ENCODE data around the gene TGFB1. TPM values are rescaled to one million over a fixed set of nuclear protein-coding genes. Genes with fewer than 3 reads are reported as not detected.
A peak's percentile ranks its signal among the peaks of the same experiment; 100 is the strongest.

Gene TGFB1
- polyA plus RNA-seq, 1 of the 3 experiments (the other 2 are of a cell fraction), result 25.5 TPM

GRCh38 chr19:41332468-41332867, 21.3 kb downstream of the TGFB1 start:
- H3K4me2 ChIP-seq, result no peak overlapping the region
- no peaks in the 10 kb centered on the region for H3K9me3 ChIP-seq
- TF ChIP-seq MAX (IDR thresholded peaks at IDR 0.05; ENCODE audit: low read depth) (no peak), RXRA (IDR thresholded peaks at IDR 0.05; ENCODE audit: borderline replicate concordance, low read depth) (no peak)
- no peak overlapping the region for H3K4me3 ChIP-seq (ENCODE audit: low read depth in 2 of 2, low read length in 1 of 2)
- 81% methylated on average over 5 of the region's 5 CpGs for WGBS (ENCODE audit: low lambda C conversion rate)
- no peaks in the 10 kb centered on the region for H3K9me2 ChIP-seq
- no peak overlapping the region for H3K27ac ChIP-seq (ENCODE audit: low read depth in 2 of 2, low read length in 1 of 2)
- no peak overlapping the region for H3K9ac ChIP-seq
- H2AFZ ChIP-seq (ENCODE audit: low read depth), result no peak overlapping the region
- H4K20me1 ChIP-seq (ENCODE audit: insufficient read depth), result peaks cover 42% of the 10 kb centered on the region
- H3K27me3 ChIP-seq (ENCODE audit: insufficient read depth), result no peaks in the 10 kb centered on the region
- H3F3A ChIP-seq (replicated peaks; ENCODE audit: insufficient read depth), result peaks cover 53% of the 10 kb centered on the region
- H3K4me1 ChIP-seq (ENCODE audit: control insufficient read depth in 1 of 2, insufficient read depth in 2 of 2, low read depth in 1 of 2, low read length in 1 of 2), result peaks cover 0 to 5% of the 10 kb centered on the region in 2 experiments; a peak in 2 of 4 replicates
- ChIA-PET POLR2A (no interaction called here), CTCF (interaction anchor here (2.3 kb wide), 1 partner anchor 24 kb away, joined by 8 read pairs; no protein-coding TSS in a partner anchor)
- no peak for DNase-seq
- peaks cover 6 to 66% of the 10 kb centered on the region in 2 experiments for H3K36me3 ChIP-seq (replicated peaks in 1 of 2; ENCODE audit: control insufficient read depth in 1 of 2, insufficient read depth in 2 of 2, low read length in 1 of 2)
- H3K79me2 ChIP-seq (ENCODE audit: insufficient read depth), result peaks cover 78% of the 10 kb centered on the region

DNA sequence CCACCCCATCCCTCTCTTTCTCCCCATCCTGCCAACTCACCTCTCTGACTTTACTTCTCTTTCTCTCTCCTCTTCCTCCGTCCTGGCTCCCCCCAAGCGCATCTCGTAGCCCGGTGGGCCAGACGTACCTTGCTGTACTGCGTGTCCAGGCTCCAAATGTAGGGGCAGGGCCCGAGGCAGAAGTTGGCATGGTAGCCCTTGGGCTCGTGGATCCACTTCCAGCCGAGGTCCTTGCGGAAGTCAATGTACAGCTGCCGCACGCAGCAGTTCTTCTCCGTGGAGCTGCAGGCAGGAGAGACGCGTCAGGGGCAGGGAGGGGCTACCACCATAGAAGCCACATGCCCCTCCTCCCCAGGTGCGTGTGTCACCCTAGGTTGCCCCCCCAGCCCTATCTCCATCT, 21.7 kb downstream of the TGFB1 start:
- Histone ChIP-seq H3K9me2 (no peaks in the 10 kb centered on the region), H4K20me1 (ENCODE audit: insufficient read depth) (peaks cover 37% of the 10 kb centered on the region), H3K79me2 (ENCODE audit: insufficient read depth) (peaks cover 78% of the 10 kb centered on the region), H3K27ac (ENCODE audit: low read depth in 2 of 2, low read length in 1 of 2) (peak overlapping the region in 1 of 2 experiments; percentile 11; a peak in 1 of 4 replicates), H3K4me1 (ENCODE audit: control insufficient read depth in 1 of 2, insufficient read depth in 2 of 2, low read depth in 1 of 2, low read length in 1 of 2) (peaks cover 0 to 10% of the 10 kb centered on the region in 2 experiments; a peak in 2 of 4 replicates), H3K4me3 (ENCODE audit: low read depth in 2 of 2, low read length in 1 of 2) (no peak overlapping the region), H3K4me2 (no peak overlapping the region), H3K36me3 (replicated peaks in 1 of 2; ENCODE audit: control insufficient read depth in 1 of 2, insufficient read depth in 2 of 2, low read length in 1 of 2) (peaks cover 6 to 61% of the 10 kb centered on the region in 2 experiments), H2AFZ (ENCODE audit: low read depth) (no peak overlapping the region), H3F3A (replicated peaks; ENCODE audit: insufficient read depth) (peaks cover 54% of the 10 kb centered on the region), H3K27me3 (ENCODE audit: insufficient read depth) (no peaks in the 10 kb centered on the region), H3K9me3 (no peaks in the 10 kb centered on the region), H3K9ac (no peak overlapping the region)
- no peak for DNase-seq
- ChIA-PET CTCF (interaction anchor here (0.9 to 2.3 kb wide), 2 partner anchors 21 to 24 kb away, joined by 3 to 8 read pairs; no protein-coding TSS in a partner anchor), POLR2A (no interaction called here)
- no peak for TF ChIP-seq USF1 (IDR thresholded peaks at IDR 0.05; ENCODE audit: borderline replicate concordance, low read depth)
- 92% methylated on average over 16 of the region's 16 CpGs for WGBS (ENCODE audit: low lambda C conversion rate)

GRCh38 chr19:41330946-41331678, 22.6 kb downstream of the TGFB1 start:
- H3K9me3 ChIP-seq, result no peaks in the 10 kb centered on the region
- H2AFZ ChIP-seq (ENCODE audit: low read depth), result no peak overlapping the region
- H3F3A ChIP-seq (replicated peaks; ENCODE audit: insufficient read depth), result peaks cover 59% of the 10 kb centered on the region
- ChIA-PET POLR2A (no interaction called here), CTCF (interaction anchor here (0.9 to 2.3 kb wide), 2 partner anchors 22 to 23 kb away, joined by 3 to 8 read pairs; no protein-coding TSS in a partner anchor)
- no peaks in the 10 kb centered on the region for H3K9me2 ChIP-seq
- 78% methylated on average over 40 of the region's 47 CpGs for WGBS (ENCODE audit: low lambda C conversion rate)
- H3K4me2 ChIP-seq, result no peak overlapping the region
- H3K36me3 ChIP-seq (replicated peaks in 1 of 2; ENCODE audit: control insufficient read depth in 1 of 2, insufficient read depth in 2 of 2, low read length in 1 of 2), result peaks cover 6 to 53% of the 10 kb centered on the region in 2 experiments
- H3K4me1 ChIP-seq (ENCODE audit: control insufficient read depth in 1 of 2, insufficient read depth in 2 of 2, low read depth in 1 of 2, low read length in 1 of 2), result peaks cover 4 to 19% of the 10 kb centered on the region in 2 experiments; a peak in 3 of 4 replicates
- peak; percentile 71 for DNase-seq
- no peak overlapping the region for H3K9ac ChIP-seq
- H4K20me1 ChIP-seq (ENCODE audit: insufficient read depth), result peaks cover 28% of the 10 kb centered on the region
- no peaks in the 10 kb centered on the region for H3K27me3 ChIP-seq (ENCODE audit: insufficient read depth)
- H3K4me3 ChIP-seq (ENCODE audit: low read depth in 2 of 2, low read length in 1 of 2), result no peak overlapping the region
- H3K27ac ChIP-seq (ENCODE audit: low read depth in 2 of 2, low read length in 1 of 2), result no peak overlapping the region
- peaks cover 77% of the 10 kb centered on the region for H3K79me2 ChIP-seq (ENCODE audit: insufficient read depth)
- TF ChIP-seq RFX5 (IDR thresholded peaks at IDR 0.05; ENCODE audit: low read length) (no peak), USF2 (IDR thresholded peaks at IDR 0.05; ENCODE audit: borderline replicate concordance, low read depth, low read length) (no peak), EZH2phosphoT487 (IDR thresholded peaks at IDR 0.05; ENCODE audit: borderline replicate concordance, low read depth) (no peak), FOXJ3 (CRISPR knock-in tag; IDR thresholded peaks at IDR 0.05) (no peak), RCOR1 (IDR thresholded peaks at IDR 0.05; ENCODE audit: low read length) (no peak), EP300 (IDR thresholded peaks at IDR 0.05; ENCODE audit: borderline replicate concordance in 1 of 2, low read depth in 1 of 2, low read length in 1 of 2) (no peak), TCF12 (IDR thresholded peaks at IDR 0.05) (no peak), RXRA (IDR thresholded peaks at IDR 0.05; ENCODE audit: borderline replicate concordance, low read depth) (no peak), FOXM1 (IDR thresholded peaks at IDR 0.05; ENCODE audit: low read depth) (no peak), NRF1 (IDR thresholded peaks at IDR 0.05; ENCODE audit: low read depth, low read length) (no peak), CHD2 (IDR thresholded peaks at IDR 0.05; ENCODE audit: low read length, partially characterized antibody) (no peak), TAF1 (IDR thresholded peaks at IDR 0.05; ENCODE audit: borderline replicate concordance, low read depth, low read length) (no peak), GABPA (IDR thresholded peaks at IDR 0.05; ENCODE audit: low read depth) (no peak), MEF2A (IDR thresholded peaks at IDR 0.05; ENCODE audit: borderline replicate concordance, low read depth) (no peak), SIN3A (IDR thresholded peaks at IDR 0.05; ENCODE audit: borderline replicate concordance, low read depth, low read length) (no peak)

All from SK-N-SH (cell line).